ENCODE data around the gene NKTR. TPM values are rescaled to one million over a fixed set of nuclear protein-coding genes. Genes with fewer than 3 reads are reported as not detected.

Gene NKTR
- total RNA-seq, 2 experiments from 2014 or later, result 97.8 to 98.9 TPM

- CTCF ChIA-PET, result no interaction called here
- Mint-ChIP-seq H3K27me3 (peaks cover 2% of the 10 kb centered on the region), H3K9me3 (no peaks in the 10 kb centered on the region), H3K4me3 (no peak overlapping the region), H3K36me3 (ENCODE audit: low read depth) (no peaks in the 10 kb centered on the region), H3K27ac (no peak overlapping the region), H3K4me1 (no peaks in the 10 kb centered on the region)
- peak; percentile 8 for DNase-seq
- POLR2A ChIA-PET, result no interaction called here
Observed at GRCh38 chr3:42667096-42667522, 66.6 kb downstream of the NKTR start.

- H3K9me3 Mint-ChIP-seq, result no peaks in the 10 kb centered on the region
- H3K27me3 Mint-ChIP-seq, result peaks cover 2% of the 10 kb centered on the region
- H3K27ac Mint-ChIP-seq, result no peak overlapping the region
- POLR2A ChIA-PET, result no interaction called here
- H3K36me3 Mint-ChIP-seq (ENCODE audit: low read depth), result no peaks in the 10 kb centered on the region
- DNase-seq, result peak; percentile 14
- no peaks in the 10 kb centered on the region for H3K4me1 Mint-ChIP-seq
- no peak overlapping the region for H3K4me3 Mint-ChIP-seq
- CTCF ChIA-PET, result no interaction called here
Observed at GRCh38 chr3:42667523-42668412, 67.3 kb downstream of the NKTR start.

GRCh38 chr3:42668413-42668760, 67.9 kb downstream of the NKTR start:
- peaks cover 2% of the 10 kb centered on the region for H3K27me3 Mint-ChIP-seq
- no peak overlapping the region for H3K4me3 Mint-ChIP-seq
- ChIA-PET CTCF (no interaction called here), POLR2A (no interaction called here)
- no peaks in the 10 kb centered on the region for H3K36me3 Mint-ChIP-seq (ENCODE audit: low read depth)
- no peaks in the 10 kb centered on the region for H3K9me3 Mint-ChIP-seq
- no peak for DNase-seq
- H3K4me1 Mint-ChIP-seq, result no peaks in the 10 kb centered on the region
- H3K27ac Mint-ChIP-seq, result no peak overlapping the region

GRCh38 chr3:42668793-42669217, 68.3 kb downstream of the NKTR start:
- Mint-ChIP-seq H3K4me1 (no peaks in the 10 kb centered on the region), H3K36me3 (ENCODE audit: low read depth) (no peaks in the 10 kb centered on the region), H3K27me3 (peaks cover 2% of the 10 kb centered on the region), H3K4me3 (no peak overlapping the region), H3K27ac (no peak overlapping the region), H3K9me3 (no peaks in the 10 kb centered on the region)
- DNase-seq, result no peak
- ChIA-PET CTCF (no interaction called here), POLR2A (no interaction called here)

- Mint-ChIP-seq H3K36me3 (ENCODE audit: low read depth) (no peaks in the 10 kb centered on the region), H3K4me3 (no peak overlapping the region), H3K4me1 (no peaks in the 10 kb centered on the region), H3K9me3 (peaks cover 2% of the 10 kb centered on the region), H3K27ac (no peak overlapping the region), H3K27me3 (peaks cover 5% of the 10 kb centered on the region)
- DNase-seq, result no peak
- ChIA-PET POLR2A (no interaction called here), CTCF (no interaction called here)
Observed at GRCh38 chr3:42670051-42670576, 69.6 kb downstream of the NKTR start.

GRCh38 chr3:42670670-42671069, 70.2 kb downstream of the NKTR start:
- POLR2A ChIA-PET, result no interaction called here
- H3K36me3 Mint-ChIP-seq (ENCODE audit: low read depth), result no peaks in the 10 kb centered on the region
- no peak overlapping the region for H3K4me3 Mint-ChIP-seq
- peaks cover 5% of the 10 kb centered on the region for H3K27me3 Mint-ChIP-seq
- CTCF ChIA-PET, result no interaction called here
- peaks cover 2% of the 10 kb centered on the region for H3K9me3 Mint-ChIP-seq
- DNase-seq, result no peak
- no peaks in the 10 kb centered on the region for H3K4me1 Mint-ChIP-seq
- H3K27ac Mint-ChIP-seq, result no peak overlapping the region

GRCh38 chr3:42672515-42672914, 72.0 kb downstream of the NKTR start:
- DNase-seq, result no peak
- Mint-ChIP-seq H3K9me3 (peaks cover 10% of the 10 kb centered on the region), H3K36me3 (ENCODE audit: low read depth) (no peaks in the 10 kb centered on the region), H3K27ac (no peak overlapping the region), H3K27me3 (peaks cover 5% of the 10 kb centered on the region), H3K4me3 (no peak overlapping the region), H3K4me1 (no peaks in the 10 kb centered on the region)
- POLR2A ChIA-PET, result no interaction called here
- CTCF ChIA-PET, result no interaction called here

GRCh38 chr3:42673082-42673481, 72.6 kb downstream of the NKTR start:
- Mint-ChIP-seq H3K4me3 (no peak overlapping the region), H3K27me3 (peaks cover 5% of the 10 kb centered on the region), H3K27ac (no peak overlapping the region), H3K4me1 (no peaks in the 10 kb centered on the region), H3K9me3 (peaks cover 15% of the 10 kb centered on the region), H3K36me3 (ENCODE audit: low read depth) (peaks cover 5% of the 10 kb centered on the region)
- CTCF ChIA-PET, result no interaction called here
- POLR2A ChIA-PET, result no interaction called here
- no peak for DNase-seq

- POLR2A ChIA-PET, result no interaction called here
- no peak for DNase-seq
- H3K27me3 Mint-ChIP-seq, result peaks cover 3% of the 10 kb centered on the region
- H3K36me3 Mint-ChIP-seq (ENCODE audit: low read depth), result peaks cover 5% of the 10 kb centered on the region
- peaks cover 15% of the 10 kb centered on the region for H3K9me3 Mint-ChIP-seq
- H3K4me3 Mint-ChIP-seq, result no peak overlapping the region
- no peak overlapping the region for H3K27ac Mint-ChIP-seq
- H3K4me1 Mint-ChIP-seq, result peaks cover 2% of the 10 kb centered on the region
- CTCF ChIA-PET, result no interaction called here
Observed at GRCh38 chr3:42674146-42674545, 73.7 kb downstream of the NKTR start.

- Mint-ChIP-seq H3K4me1 (peaks cover 2% of the 10 kb centered on the region), H3K27me3 (peaks cover 3% of the 10 kb centered on the region), H3K36me3 (ENCODE audit: low read depth) (peaks cover 5% of the 10 kb centered on the region), H3K9me3 (peaks cover 15% of the 10 kb centered on the region), H3K27ac (no peak overlapping the region), H3K4me3 (no peak overlapping the region)
- CTCF ChIA-PET, result no interaction called here
- POLR2A ChIA-PET, result no interaction called here
- no peak for DNase-seq
Observed at GRCh38 chr3:42675909-42676308, 75.4 kb downstream of the NKTR start.

GRCh38 chr3:42678447-42678846, 78.0 kb downstream of the NKTR start:
- H3K4me1 Mint-ChIP-seq, result peaks cover 3% of the 10 kb centered on the region
- ChIA-PET CTCF (no interaction called here), POLR2A (no interaction called here)
- H3K36me3 Mint-ChIP-seq (ENCODE audit: low read depth), result peaks cover 5% of the 10 kb centered on the region
- H3K27ac Mint-ChIP-seq, result no peak overlapping the region
- H3K27me3 Mint-ChIP-seq, result peaks cover 6% of the 10 kb centered on the region
- H3K9me3 Mint-ChIP-seq, result peaks cover 15% of the 10 kb centered on the region
- no peak for DNase-seq
- no peak overlapping the region for H3K4me3 Mint-ChIP-seq

- CTCF ChIA-PET, result no interaction called here
- peaks cover 7% of the 10 kb centered on the region for H3K27me3 Mint-ChIP-seq
- no peak overlapping the region for H3K27ac Mint-ChIP-seq
Observed at GRCh38 chr3:42680271-42680670, 79.8 kb downstream of the NKTR start.

GRCh38 chr3:42680806-42681205, 80.3 kb downstream of the NKTR start:
- POLR2A ChIA-PET, result no interaction called here

More at GRCh38 chr3:42680271-42680670, 79.8 kb downstream of the NKTR start:
- Mint-ChIP-seq H3K4me1 (peaks cover 11% of the 10 kb centered on the region), H3K9me3 (peaks cover 14% of the 10 kb centered on the region), H3K4me3 (no peak overlapping the region), H3K36me3 (ENCODE audit: low read depth) (peaks cover 5% of the 10 kb centered on the region)
- POLR2A ChIA-PET, result no interaction called here
- DNase-seq, result no peak

GRCh38 chr3:42681361-42682038, 81.0 kb downstream of the NKTR start:
- Mint-ChIP-seq H3K36me3 (ENCODE audit: low read depth) (peaks cover 5% of the 10 kb centered on the region), H3K4me3 (no peak overlapping the region)

More at GRCh38 chr3:42680806-42681205, 80.3 kb downstream of the NKTR start:
- H3K4me3 Mint-ChIP-seq, result no peak overlapping the region
- peaks cover 5% of the 10 kb centered on the region for H3K36me3 Mint-ChIP-seq (ENCODE audit: low read depth)
- peaks cover 11% of the 10 kb centered on the region for H3K4me1 Mint-ChIP-seq
- no peak overlapping the region for H3K27ac Mint-ChIP-seq
- DNase-seq, result no peak
- peaks cover 9% of the 10 kb centered on the region for H3K27me3 Mint-ChIP-seq
- peaks cover 14% of the 10 kb centered on the region for H3K9me3 Mint-ChIP-seq
- CTCF ChIA-PET, result no interaction called here

More at GRCh38 chr3:42681361-42682038, 81.0 kb downstream of the NKTR start:
- ChIA-PET CTCF (no interaction called here), POLR2A (no interaction called here)
- H3K9me3 Mint-ChIP-seq, result peaks cover 10% of the 10 kb centered on the region
- H3K27ac Mint-ChIP-seq, result no peak overlapping the region
- no peak for DNase-seq
- peaks cover 13% of the 10 kb centered on the region for H3K4me1 Mint-ChIP-seq
- H3K27me3 Mint-ChIP-seq, result peaks cover 15% of the 10 kb centered on the region

Measured in activated CD4-positive, alpha-beta memory T cell treated with anti-CD3 and anti-CD28 coated beads, Interleukin-2, amount 10 ng/mL, durations not matched to agents 7 days and 5 days (primary cell).